NB4 (cell line): ENCODE data around the gene OSBPL2.
A peak's percentile ranks its signal among the peaks of the same experiment; 100 is the strongest.

Experiments used
- DNase-seq: peaks from one replicate; pipeline ENCODE4 v3.0.0; 2010; ENCODE audit warnings: low read depth
- H3K4me3 ChIP-seq: one replicate; pipeline ENCODE4 v1.5.1; 2011; ENCODE audit warnings: mild to moderate bottlenecking, low read depth, low read length, moderate library complexity
- CTCF ChIP-seq: IDR thresholded peaks from one replicate; pipeline ENCODE4 v1.5.1; 2012; ENCODE audit warnings: low read depth, low read length
- MAX ChIP-seq: IDR thresholded peaks from 2 replicates; pipeline ENCODE4 v1.6.1; 2011; ENCODE audit warnings: low read depth, low read length
- MYC ChIP-seq: IDR thresholded peaks from 2 replicates; pipeline ENCODE4 v1.6.1; 2011; ENCODE audit warnings: low read depth, low read length
- POLR2A ChIP-seq: IDR thresholded peaks from 2 replicates; pipeline ENCODE4 v1.6.1; 2011; ENCODE audit warnings: mild to moderate bottlenecking; ENCODE audit not compliant: insufficient read length; ENCODE audit errors: extremely low read depth

Gene OSBPL2

GRCh38 chr20:62214067-62214466 lies 24.3 kb upstream of the OSBPL2 start:
- no peak for TF ChIP-seq MYC
- TF ChIP-seq POLR2A = no peak
- no peak for TF ChIP-seq MAX
- no peak for TF ChIP-seq CTCF
- DNase-seq = no peak
- no peak overlapping the region for H3K4me3 ChIP-seq

GRCh38 chr20:62215020-62215990 lies 23.0 kb upstream of the OSBPL2 start:
- no peak overlapping the region for H3K4me3 ChIP-seq
- no peak for DNase-seq
- TF ChIP-seq MAX (no peak), MYC (no peak), POLR2A (no peak)

- H3K4me3 ChIP-seq = no peak overlapping the region
- no peak for DNase-seq
- TF ChIP-seq CTCF = no peak
- no peak for TF ChIP-seq MYC
- no peak for TF ChIP-seq POLR2A
- TF ChIP-seq MAX = no peak
These were observed 22.2 kb upstream of the OSBPL2 start for GRCh38 chr20:62215991-62216635.

- no peak for TF ChIP-seq MAX
- TF ChIP-seq MYC = no peak
- TF ChIP-seq CTCF = no peak
- TF ChIP-seq POLR2A = no peak
- no peak for DNase-seq
- no peak overlapping the region for H3K4me3 ChIP-seq
These were observed 21.4 kb upstream of the OSBPL2 start for GRCh38 chr20:62216636-62217566.

GRCh38 chr20:62217913-62218773 lies 20.2 kb upstream of the OSBPL2 start:
- DNase-seq = peak; percentile 45
- H3K4me3 ChIP-seq = no peak overlapping the region
- TF ChIP-seq POLR2A = no peak
- no peak for TF ChIP-seq MAX
- no peak for TF ChIP-seq CTCF
- TF ChIP-seq MYC = no peak
